Measurements from ENCODE around the gene CYS1. TPM values are rescaled to one million over a fixed set of nuclear protein-coding genes. Genes with fewer than 3 reads are reported as not detected.

The CYS1 gene
- total and polyA plus RNA-seq, 2 of the 13 experiments (the other 11 are each of a cell fraction or from before 2014, with no cell fraction given) = 0.04 TPM; not detected in 1

DNA sequence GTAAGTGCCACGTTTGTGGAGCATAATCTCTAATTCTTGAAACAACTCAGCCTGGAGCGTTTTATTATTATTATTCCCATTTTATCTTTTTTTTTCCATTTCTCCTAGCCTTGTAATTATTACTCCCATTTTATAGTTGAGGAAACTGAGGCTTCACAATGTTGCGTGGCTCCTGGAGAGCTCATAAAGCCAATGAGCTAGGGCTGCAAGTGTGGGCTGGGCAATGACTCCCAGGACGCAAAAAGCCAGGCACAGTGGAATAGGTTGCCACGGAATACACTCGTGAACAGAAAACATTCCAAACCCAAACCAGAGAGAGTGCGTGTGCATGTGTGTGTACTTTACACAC is 50.4 kb downstream of the CYS1 start:
- Histone ChIP-seq H3K4me1 (ENCODE audit: insufficient read depth, low read length) (peaks cover 53% of the 10 kb centered on the region), H3K9me3 (ENCODE audit: low read length) (no peaks in the 10 kb centered on the region), H4K20me1 (ENCODE audit: insufficient read depth, low read length) (no peaks in the 10 kb centered on the region), H3K27me3 (ENCODE audit: control insufficient read depth in 1 of 2, insufficient read depth in 2 of 2, low read length in 2 of 2) (peaks cover 2 to 55% of the 10 kb centered on the region in 2 experiments; a peak in 4 of 5 replicates), H3K4me2 (ENCODE audit: low read depth, low read length) (peak overlapping the region; percentile 65), H3K36me3 (replicated peaks in 1 of 2; ENCODE audit: control insufficient read depth in 1 of 2, insufficient read depth in 2 of 2, low read length in 2 of 2) (no peaks in the 10 kb centered on the region), H3K27ac (ENCODE audit: extremely low read length, insufficient read depth, low read length) (no peak overlapping the region), H3K79me2 (ENCODE audit: insufficient read depth, low read length) (no peaks in the 10 kb centered on the region), H3K9ac (ENCODE audit: insufficient read depth, low read depth, low read length) (no peak overlapping the region), H3K4me3 (replicated peaks in 1 of 3; ENCODE audit: insufficient read depth in 1 of 3, low read depth in 2 of 3, low read length in 3 of 3) (peak overlapping the region in 1 of 3 experiments; percentile 45; a peak in 1 of 6 replicates), H2AFZ (ENCODE audit: low read length) (no peak overlapping the region)
- TF ChIP-seq ZNF3 (CRISPR knock-in tag; IDR thresholded peaks at IDR 0.05) (peak; percentile 76; the same call in 1 of the 2 replicates), DMAP1 (CRISPR knock-in tag; IDR thresholded peaks at IDR 0.05) (0 out of 2 replicates have a peak, but pooled peaks have one; percentile 7), ZNF629 (CRISPR knock-in tag; conservative IDR thresholded peaks at IDR 0.05) (peak; percentile 80), TBX2 (CRISPR knock-in tag; IDR thresholded peaks at IDR 0.05; ENCODE audit: borderline replicate concordance) (0 out of 2 replicates have a peak, but pooled peaks have one; percentile 26)
- TF ChIP-seq, protein P1, sequence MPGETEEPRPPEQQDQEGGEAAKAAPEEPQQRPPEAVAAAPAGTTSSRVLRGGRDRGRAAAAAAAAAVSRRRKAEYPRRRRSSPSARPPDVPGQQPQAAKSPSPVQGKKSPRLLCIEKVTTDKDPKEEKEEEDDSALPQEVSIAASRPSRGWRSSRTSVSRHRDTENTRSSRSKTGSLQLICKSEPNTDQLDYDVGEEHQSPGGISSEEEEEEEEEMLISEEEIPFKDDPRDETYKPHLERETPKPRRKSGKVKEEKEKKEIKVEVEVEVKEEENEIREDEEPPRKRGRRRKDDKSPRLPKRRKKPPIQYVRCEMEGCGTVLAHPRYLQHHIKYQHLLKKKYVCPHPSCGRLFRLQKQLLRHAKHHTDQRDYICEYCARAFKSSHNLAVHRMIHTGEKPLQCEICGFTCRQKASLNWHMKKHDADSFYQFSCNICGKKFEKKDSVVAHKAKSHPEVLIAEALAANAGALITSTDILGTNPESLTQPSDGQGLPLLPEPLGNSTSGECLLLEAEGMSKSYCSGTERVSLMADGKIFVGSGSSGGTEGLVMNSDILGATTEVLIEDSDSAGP (CRISPR knock-in tag; IDR thresholded peaks at IDR 0.05; ENCODE audit: borderline replicate concordance) = no peak
- DNase-seq (ENCODE audit: low spot score) (no peak), FAIRE-seq (no peak), ATAC-seq (no peak)
- BruUV-seq (replicated peaks) = no TSS peak
- POLR2A ChIA-PET = interaction anchor here (2.6 to 2.8 kb wide), 3 partner anchors 10 to 186 kb away, joined by 9 to 18 read pairs (median 11); partner anchors contain the start of genes KLF11 and TAF1B
- CTCF ChIA-PET (ENCODE audit: low intra/inter-chr PET ratio, low total read pairs) = interaction anchor here (0.6 kb wide), 1 partner anchor 230 kb away, joined by 3 read pairs; no protein-coding TSS in a partner anchor
- intact Hi-C loops (cut with micrococcal nuclease; ENCODE audit: unreplicated experiment) = no loop called here
- WGBS (ENCODE audit: low lambda C conversion rate) = 44% methylated on average over 7 of the region's 7 CpGs
- in situ Hi-C loops (cut with HindIII; ENCODE audit: extremely low pct_ligation_motif_present, low pct_unique_long_range_greater_than_20kb) = no loop called here

Data from HepG2 (cell line).